Activated CD4-positive, alpha-beta T cell treated with anti-CD3 and anti-CD28 coated beads, Interleukin-2, amount 10 ng/mL, durations not matched to agents 7 days and 5 days (primary cell): ENCODE results near the gene FBN2. TPM values are rescaled to one million over a fixed set of nuclear protein-coding genes. Genes with fewer than 3 reads are reported as not detected.
"Not testable (repeated sequence)": the region's sequence is repeated elsewhere in the genome, so short reads cannot be mapped to it uniquely, and the experiment has no call there.

Experiments
- CTCF ChIA-PET: fragments of 350-600 bp; sonication (Branson Sonifier 250); formaldehyde crosslinking; loops from one replicate; lab custom pipeline; 2021; ENCODE audit warnings: antibody characterized with exemption; lab: Charles Lee
- POLR2A ChIA-PET: fragments of 350-600 bp; sonication (Branson Sonifier 250); formaldehyde crosslinking; loops from one replicate; lab custom pipeline; 2021; ENCODE audit warnings: antibody characterized with exemption; lab: Charles Lee
- DNase-seq: peaks from one replicate; pipeline ENCODE4 v3.0.0-alpha.2; 2020
- H3K27ac Mint-ChIP-seq: one replicate; pipeline ENCODE4 v1.8.0; 2021; ENCODE audit warnings: mild to moderate bottlenecking, moderate library complexity, mixed read lengths
- H3K27me3 Mint-ChIP-seq: one replicate; pipeline ENCODE4 v1.8.0; 2021; ENCODE audit warnings: mixed read lengths
- H3K36me3 Mint-ChIP-seq: one replicate; pipeline ENCODE4 v1.8.0; 2021; ENCODE audit warnings: low read depth, mixed read lengths
- H3K4me1 Mint-ChIP-seq: one replicate; pipeline ENCODE4 v1.8.0; 2021; ENCODE audit warnings: mixed read lengths
- H3K4me3 Mint-ChIP-seq: one replicate; pipeline ENCODE4 v1.8.0; 2021; ENCODE audit warnings: mild to moderate bottlenecking, moderate library complexity, mixed read lengths
- H3K9me3 Mint-ChIP-seq: one replicate; pipeline ENCODE4 v1.8.0; 2021; ENCODE audit warnings: mixed read lengths
- total RNA-seq, 2 experiments: library from RNA; stranded (reverse); gene quantifications; one replicate each; pipeline ENCODE4 v1.2.3, GENCODE V29; 2021

FBN2 gene
- total RNA-seq, 2 experiments from 2014 or later: not detected

- peaks cover 5% of the 10 kb centered on the region for H3K27me3 Mint-ChIP-seq
- no peaks in the 10 kb centered on the region for H3K9me3 Mint-ChIP-seq
- DNase-seq: no peak
- POLR2A ChIA-PET: no interaction called here
- CTCF ChIA-PET: no interaction called here
- no peaks in the 10 kb centered on the region for H3K4me1 Mint-ChIP-seq
- H3K4me3 Mint-ChIP-seq: no peak overlapping the region
- no peak overlapping the region for H3K27ac Mint-ChIP-seq
- H3K36me3 Mint-ChIP-seq: no peaks in the 10 kb centered on the region
These were observed 11.0 kb downstream of the FBN2 start for GRCh38 chr5:128527077-128527476.

GRCh38 chr5:128522336-128522735 is 15.7 kb downstream of the FBN2 start:
- DNase-seq: no peak
- H3K4me1 Mint-ChIP-seq: no peaks in the 10 kb centered on the region
- POLR2A ChIA-PET: no interaction called here
- H3K4me3 Mint-ChIP-seq: no peak overlapping the region
- CTCF ChIA-PET: no interaction called here
- no peaks in the 10 kb centered on the region for H3K9me3 Mint-ChIP-seq
- H3K27ac Mint-ChIP-seq: no peak overlapping the region
- H3K36me3 Mint-ChIP-seq: no peaks in the 10 kb centered on the region
- no peaks in the 10 kb centered on the region for H3K27me3 Mint-ChIP-seq

- ChIA-PET CTCF (no interaction called here), POLR2A (no interaction called here)
- Mint-ChIP-seq H3K4me1 (no peaks in the 10 kb centered on the region), H3K36me3 (no peaks in the 10 kb centered on the region), H3K27me3 (no peaks in the 10 kb centered on the region), H3K9me3 (no peaks in the 10 kb centered on the region), H3K4me3 (no peak overlapping the region), H3K27ac (no peak overlapping the region)
- no peak for DNase-seq
These were observed 18.2 kb downstream of the FBN2 start for GRCh38 chr5:128519827-128520226.

GRCh38 chr5:128516978-128517377 is 21.1 kb downstream of the FBN2 start:
- ChIA-PET POLR2A (no interaction called here), CTCF (no interaction called here)
- no peaks in the 10 kb centered on the region for H3K4me1 Mint-ChIP-seq
- H3K9me3 Mint-ChIP-seq: no peaks in the 10 kb centered on the region
- no peak for DNase-seq
- H3K4me3 Mint-ChIP-seq: no peak overlapping the region
- no peaks in the 10 kb centered on the region for H3K27me3 Mint-ChIP-seq
- H3K27ac Mint-ChIP-seq: no peak overlapping the region
- no peaks in the 10 kb centered on the region for H3K36me3 Mint-ChIP-seq

GRCh38 chr5:128513806-128514205 is 24.2 kb downstream of the FBN2 start:
- Mint-ChIP-seq H3K36me3 (no peaks in the 10 kb centered on the region), H3K9me3 (no peaks in the 10 kb centered on the region), H3K4me3 (no peak overlapping the region), H3K4me1 (no peaks in the 10 kb centered on the region), H3K27ac (no peak overlapping the region), H3K27me3 (no peaks in the 10 kb centered on the region)
- POLR2A ChIA-PET: no interaction called here
- CTCF ChIA-PET: no interaction called here
- no peak for DNase-seq

GRCh38 chr5:128512894-128513293 is 25.2 kb downstream of the FBN2 start:
- no peak overlapping the region for H3K4me3 Mint-ChIP-seq
- no peaks in the 10 kb centered on the region for H3K4me1 Mint-ChIP-seq
- no peaks in the 10 kb centered on the region for H3K36me3 Mint-ChIP-seq
- DNase-seq: no peak
- H3K9me3 Mint-ChIP-seq: no peaks in the 10 kb centered on the region
- CTCF ChIA-PET: no interaction called here
- H3K27me3 Mint-ChIP-seq: no peaks in the 10 kb centered on the region
- H3K27ac Mint-ChIP-seq: no peak overlapping the region
- POLR2A ChIA-PET: no interaction called here

- ChIA-PET POLR2A (no interaction called here), CTCF (no interaction called here)
- no peaks in the 10 kb centered on the region for H3K4me1 Mint-ChIP-seq
- no peaks in the 10 kb centered on the region for H3K36me3 Mint-ChIP-seq
- H3K27ac Mint-ChIP-seq: no peak overlapping the region
- no peak for DNase-seq
- H3K9me3 Mint-ChIP-seq: peaks cover 10% of the 10 kb centered on the region
- H3K4me3 Mint-ChIP-seq: no peak overlapping the region
- no peaks in the 10 kb centered on the region for H3K27me3 Mint-ChIP-seq
These were observed 31.4 kb downstream of the FBN2 start for GRCh38 chr5:128506643-128507042.

GRCh38 chr5:128503727-128504126 is 34.3 kb downstream of the FBN2 start:
- H3K4me3 Mint-ChIP-seq, DNase-seq, H3K27me3 Mint-ChIP-seq, CTCF ChIA-PET, H3K27ac Mint-ChIP-seq, H3K4me1 Mint-ChIP-seq, H3K36me3 Mint-ChIP-seq: not testable (repeated sequence)
- POLR2A ChIA-PET: interaction anchor here (0.6 kb wide), 1 partner anchor 12 kb away, joined by 4 read pairs; no protein-coding TSS in a partner anchor
- H3K9me3 Mint-ChIP-seq: peaks cover 10% of the 10 kb centered on the region

- no peaks in the 10 kb centered on the region for H3K27me3 Mint-ChIP-seq
- H3K27ac Mint-ChIP-seq: no peak overlapping the region
- no peak for DNase-seq
- ChIA-PET CTCF (no interaction called here), POLR2A (no interaction called here)
- H3K4me3 Mint-ChIP-seq: no peak overlapping the region
- no peaks in the 10 kb centered on the region for H3K4me1 Mint-ChIP-seq
- H3K36me3 Mint-ChIP-seq: no peaks in the 10 kb centered on the region
- peaks cover 5% of the 10 kb centered on the region for H3K9me3 Mint-ChIP-seq
These were observed 39.1 kb downstream of the FBN2 start for GRCh38 chr5:128498844-128499455.

GRCh38 chr5:128494516-128494915 is 43.5 kb downstream of the FBN2 start:
- Mint-ChIP-seq H3K4me1 (no peaks in the 10 kb centered on the region), H3K9me3 (no peaks in the 10 kb centered on the region), H3K4me3 (no peak overlapping the region), H3K27ac (no peak overlapping the region), H3K27me3 (no peaks in the 10 kb centered on the region), H3K36me3 (no peaks in the 10 kb centered on the region)
- ChIA-PET CTCF (no interaction called here), POLR2A (no interaction called here)
- no peak for DNase-seq

GRCh38 chr5:128493657-128494329 is 44.3 kb downstream of the FBN2 start:
- no peaks in the 10 kb centered on the region for H3K27me3 Mint-ChIP-seq
- no peaks in the 10 kb centered on the region for H3K4me1 Mint-ChIP-seq
- ChIA-PET CTCF (no interaction called here), POLR2A (no interaction called here)
- no peaks in the 10 kb centered on the region for H3K9me3 Mint-ChIP-seq
- H3K36me3 Mint-ChIP-seq: no peaks in the 10 kb centered on the region
- DNase-seq: no peak
- no peak overlapping the region for H3K4me3 Mint-ChIP-seq
- H3K27ac Mint-ChIP-seq: no peak overlapping the region

- Mint-ChIP-seq H3K9me3 (no peaks in the 10 kb centered on the region), H3K27ac (no peak overlapping the region), H3K4me1 (no peaks in the 10 kb centered on the region), H3K4me3 (no peak overlapping the region), H3K27me3 (no peaks in the 10 kb centered on the region), H3K36me3 (no peaks in the 10 kb centered on the region)
- ChIA-PET CTCF (no interaction called here), POLR2A (no interaction called here)
- no peak for DNase-seq
These were observed 46.8 kb downstream of the FBN2 start for GRCh38 chr5:128491291-128491690.

- H3K27me3 Mint-ChIP-seq: no peaks in the 10 kb centered on the region
- ChIA-PET POLR2A (no interaction called here), CTCF (no interaction called here)
- no peaks in the 10 kb centered on the region for H3K36me3 Mint-ChIP-seq
- H3K27ac Mint-ChIP-seq: no peak overlapping the region
- no peak for DNase-seq
- H3K4me3 Mint-ChIP-seq: no peak overlapping the region
- no peaks in the 10 kb centered on the region for H3K9me3 Mint-ChIP-seq
- H3K4me1 Mint-ChIP-seq: no peaks in the 10 kb centered on the region
These were observed 47.3 kb downstream of the FBN2 start for GRCh38 chr5:128490761-128491160.

GRCh38 chr5:128487041-128487440 is 51.0 kb downstream of the FBN2 start:
- no peaks in the 10 kb centered on the region for H3K9me3 Mint-ChIP-seq
- no peaks in the 10 kb centered on the region for H3K27me3 Mint-ChIP-seq
- H3K27ac Mint-ChIP-seq: no peak overlapping the region
- no peaks in the 10 kb centered on the region for H3K4me1 Mint-ChIP-seq
- ChIA-PET POLR2A (no interaction called here), CTCF (no interaction called here)
- no peak for DNase-seq
- H3K4me3 Mint-ChIP-seq: no peak overlapping the region
- H3K36me3 Mint-ChIP-seq: no peaks in the 10 kb centered on the region
